ENCODE measurements around the gene SEMA3F. TPM values are rescaled to one million over a fixed set of nuclear protein-coding genes. Genes with fewer than 3 reads are reported as not detected.

The SEMA3F gene
- total RNA-seq, 2 donors from 2014 or later, result 27.8 to 48.0 TPM

DNA sequence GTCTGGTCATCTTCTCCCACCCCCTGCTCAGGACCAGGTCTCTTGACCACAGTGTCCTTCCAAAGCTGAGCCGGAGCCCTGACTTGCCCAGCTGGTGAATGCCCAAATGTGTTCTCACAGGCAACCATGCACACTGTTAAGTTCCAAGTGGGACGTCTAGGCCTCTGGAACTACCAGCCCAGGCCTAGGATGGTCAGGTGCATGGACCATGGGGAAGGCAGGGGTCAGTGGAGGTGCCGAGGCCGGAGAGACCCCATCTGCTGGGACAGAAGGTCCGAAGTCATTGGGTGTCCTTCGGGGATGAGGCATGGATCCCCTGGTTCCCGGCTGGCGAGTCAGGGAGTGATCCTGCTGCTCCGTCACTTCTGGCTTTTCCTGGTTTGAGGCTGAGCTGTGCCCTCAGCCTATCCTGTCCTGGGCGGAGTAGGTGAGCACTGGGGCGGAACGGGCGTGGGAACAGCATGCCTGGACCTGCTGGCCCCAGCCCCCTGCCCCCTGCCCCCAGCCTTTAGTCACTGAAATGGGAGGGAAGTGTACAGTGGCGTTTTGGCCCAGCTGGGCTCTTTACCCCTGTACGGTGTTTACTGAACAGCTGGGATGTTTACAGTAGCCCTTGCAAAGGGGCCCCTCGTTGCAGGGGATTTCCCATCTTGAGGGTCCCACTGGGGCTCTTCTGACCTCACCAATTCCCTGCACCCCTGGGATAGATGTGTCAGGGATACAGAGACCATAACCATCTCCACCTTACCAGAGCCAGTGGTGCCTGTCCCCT is 12.1 kb downstream of the SEMA3F start:
- DNase-seq (ENCODE audit: low spot score), result no peak
- intact Hi-C loops (cut with DNase I), result no loop called here

- DNase-seq (ENCODE audit: low spot score), result no peak
- intact Hi-C loops (cut with DNase I), result no loop called here
These were observed 12.7 kb downstream of the SEMA3F start for GRCh38 chr3:50167841-50168209.

DNA sequence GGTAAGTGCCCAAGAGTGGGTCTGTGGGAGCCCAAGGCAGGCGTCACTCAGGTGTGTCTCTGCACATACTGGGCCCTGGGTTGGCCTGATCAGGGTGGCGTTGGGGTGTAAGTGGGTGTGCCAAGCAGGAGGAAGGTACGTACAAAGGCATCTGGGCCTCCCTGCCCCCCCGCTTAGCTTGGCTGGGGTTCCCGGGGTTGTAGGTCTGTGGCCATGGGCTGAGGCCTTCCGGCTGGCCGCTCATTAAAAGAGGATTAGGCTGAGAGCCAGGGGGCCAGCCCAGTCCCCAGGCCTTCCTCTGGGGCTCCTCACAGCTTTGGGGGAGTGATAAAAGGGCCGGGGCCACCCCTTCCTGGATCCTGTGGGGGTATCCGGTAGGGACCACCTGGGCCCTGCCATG is 13.3 kb downstream of the SEMA3F start:
- intact Hi-C loops (cut with DNase I), result no loop called here
- DNase-seq (ENCODE audit: low spot score), result no peak

GRCh38 chr3:50168791-50169190 is 13.7 kb downstream of the SEMA3F start:
- intact Hi-C loops (cut with DNase I), result no loop called here
- no peak for DNase-seq (ENCODE audit: low spot score)

DNA sequence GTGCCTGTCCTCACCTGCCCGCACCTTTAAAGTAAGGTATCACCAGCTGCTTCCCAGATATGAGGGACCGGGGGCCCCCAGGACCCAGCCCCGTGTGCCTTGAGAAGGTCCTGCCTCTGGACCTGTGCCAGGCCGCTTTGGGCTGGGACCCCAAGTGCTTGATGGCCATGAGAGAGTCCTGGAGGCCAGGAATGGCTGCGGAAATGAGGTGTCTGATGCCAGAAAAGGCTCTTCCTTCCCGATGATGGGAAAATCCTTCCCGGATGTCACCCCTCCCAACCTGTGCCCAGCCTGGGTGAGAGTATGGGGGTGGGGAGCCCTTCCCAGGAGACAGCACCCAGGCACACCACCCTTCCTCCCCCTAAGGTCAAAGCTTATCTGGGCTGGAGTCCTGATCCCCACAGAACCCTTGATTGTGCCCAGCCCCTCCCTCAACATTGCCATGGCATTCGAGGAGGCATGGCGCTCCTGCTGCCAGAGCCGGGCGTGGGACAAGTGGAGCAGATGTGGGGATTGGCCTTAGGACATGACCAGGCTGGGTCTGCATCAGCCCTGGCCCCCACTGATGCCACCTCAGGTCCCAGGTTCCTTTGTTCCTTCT is 14.2 kb downstream of the SEMA3F start:
- DNase-seq (ENCODE audit: low spot score), result no peak
- intact Hi-C loops (cut with DNase I), result no loop called here

GRCh38 chr3:50169858-50170257 is 14.7 kb downstream of the SEMA3F start:
- no peak for DNase-seq (ENCODE audit: low spot score)
- intact Hi-C loops (cut with DNase I), result no loop called here

GRCh38 chr3:50170689-50171088 is 15.6 kb downstream of the SEMA3F start:
- intact Hi-C loops (cut with DNase I), result no loop called here

DNA sequence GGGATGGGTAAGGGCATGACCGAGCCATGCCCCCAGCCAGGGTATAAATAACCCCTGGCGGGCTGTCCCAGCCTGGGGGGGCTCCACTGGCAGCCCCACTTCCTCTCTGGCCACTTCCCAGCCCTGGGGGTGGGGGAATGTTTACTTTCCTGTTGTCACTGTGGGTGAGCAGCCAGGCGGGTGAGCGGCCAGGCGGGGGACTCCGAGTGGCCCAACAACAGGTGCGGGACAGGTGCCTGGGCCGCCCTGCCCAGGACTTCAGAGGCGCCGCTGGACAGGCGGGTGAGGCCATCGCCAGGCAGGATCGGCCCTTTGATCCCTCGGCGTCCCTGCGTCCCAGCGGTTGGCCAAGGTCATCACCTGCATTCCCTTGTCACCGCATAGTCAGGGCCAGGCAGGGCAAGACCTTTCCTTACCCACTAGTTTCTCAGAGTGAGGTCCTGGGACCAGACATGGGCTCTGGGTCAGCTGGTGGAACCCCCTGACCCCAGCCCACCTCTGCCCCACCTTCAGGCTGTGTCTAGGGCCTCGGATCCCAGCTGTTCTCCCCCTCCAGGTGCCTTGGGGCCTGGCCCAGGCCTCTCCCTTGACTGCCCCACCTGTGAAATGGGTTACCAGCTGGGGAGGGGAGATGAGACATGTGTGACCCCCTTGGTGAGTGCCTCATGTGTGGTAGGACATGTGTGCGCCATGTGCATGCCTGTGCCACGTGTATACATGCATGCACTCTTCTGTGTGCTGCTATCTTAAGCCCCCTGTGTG is 16.6 kb downstream of the SEMA3F start:
- intact Hi-C loops (cut with DNase I), result no loop called here
- no peak for DNase-seq (ENCODE audit: low spot score)

More at GRCh38 chr3:50170689-50171088, 15.6 kb downstream of the SEMA3F start:
- DNase-seq (ENCODE audit: low spot score), result peak; percentile 91

DNA sequence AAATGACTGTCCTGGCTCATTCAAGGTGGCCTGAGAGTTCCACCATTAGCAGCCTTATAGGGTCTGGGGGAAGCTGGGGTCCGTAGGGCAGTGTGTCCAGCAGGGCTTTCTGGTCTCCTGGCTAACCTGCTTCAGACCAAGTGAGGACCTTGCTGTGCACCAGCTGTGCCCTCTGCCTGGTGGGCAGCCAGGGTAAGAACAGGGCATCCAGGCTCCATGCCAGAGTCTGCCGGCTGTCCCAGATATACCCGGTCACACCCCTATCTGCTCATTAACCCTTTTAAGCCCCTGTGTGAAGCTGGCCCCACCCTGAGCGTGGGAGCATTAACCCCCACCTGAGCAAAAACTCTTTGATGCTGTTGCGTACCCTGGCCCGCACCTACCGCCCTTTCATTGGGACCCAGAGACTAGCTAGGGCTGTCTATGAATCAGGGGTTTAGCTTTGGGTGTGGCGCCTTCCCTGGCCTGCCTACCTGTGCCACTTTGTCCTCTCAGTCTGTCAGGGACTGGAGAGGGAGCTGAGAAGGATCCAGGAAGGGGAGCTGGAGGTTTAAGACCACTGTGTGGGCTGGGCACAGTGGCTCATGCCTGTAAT is 17.6 kb downstream of the SEMA3F start:
- intact Hi-C loops (cut with DNase I), result no loop called here
- DNase-seq (ENCODE audit: low spot score), result no peak

DNA sequence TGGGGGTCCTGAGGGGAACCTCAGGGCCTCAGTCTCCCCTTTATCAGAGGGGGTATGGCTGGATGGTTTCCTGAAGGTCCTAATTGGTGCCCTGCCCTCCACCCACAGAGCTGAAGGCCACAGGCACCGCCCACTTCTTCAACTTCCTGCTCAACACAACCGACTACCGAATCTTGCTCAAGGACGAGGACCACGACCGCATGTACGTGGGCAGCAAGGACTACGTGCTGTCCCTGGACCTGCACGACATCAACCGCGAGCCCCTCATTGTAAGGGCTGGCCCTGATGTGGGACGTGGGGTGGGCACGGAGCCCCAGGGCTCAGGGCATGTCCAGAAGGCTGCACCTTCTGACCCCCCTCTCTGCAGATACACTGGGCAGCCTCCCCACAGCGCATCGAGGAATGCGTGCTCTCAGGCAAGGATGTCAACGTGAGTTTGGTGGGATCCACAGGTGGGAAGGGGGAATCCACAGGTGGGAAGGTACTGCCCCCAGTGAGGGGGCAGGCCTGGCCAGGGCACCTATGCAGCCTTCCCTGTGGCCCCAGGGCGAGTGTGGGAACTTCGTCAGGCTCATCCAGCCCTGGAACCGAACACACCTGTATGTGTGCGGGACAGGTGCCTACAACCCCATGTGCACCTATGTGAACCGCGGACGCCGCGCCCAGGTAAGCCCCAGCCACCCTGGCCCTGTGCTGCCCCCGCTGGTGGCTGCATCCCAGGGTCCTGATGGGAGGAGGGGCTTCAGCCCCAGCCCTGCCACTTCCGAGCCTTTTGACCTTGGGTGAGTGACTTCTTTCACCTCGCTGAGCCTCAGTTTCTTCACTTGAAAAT is 18.8 kb downstream of the SEMA3F start:
- no peak for DNase-seq (ENCODE audit: low spot score)
- intact Hi-C loops (cut with DNase I), result no loop called here

DNA sequence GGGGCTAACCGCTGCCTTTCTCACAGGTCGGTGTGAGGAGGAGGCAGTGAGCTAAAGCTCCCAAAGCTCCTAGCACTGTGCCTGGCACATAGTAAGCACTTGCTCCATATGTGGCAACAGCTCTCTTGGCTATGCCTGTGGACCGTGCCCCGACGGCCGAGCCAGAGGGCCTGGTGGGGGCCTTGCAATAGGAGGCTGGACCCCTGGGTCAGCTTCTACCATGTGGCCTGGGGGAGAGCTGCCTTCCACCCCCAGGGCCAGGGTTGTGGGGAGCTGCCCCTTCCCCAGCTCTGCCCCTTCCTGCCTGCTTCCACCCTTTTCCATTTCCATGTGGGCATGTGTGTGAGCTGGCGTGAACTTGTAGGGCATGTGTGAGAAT is 19.4 kb downstream of the SEMA3F start:
- intact Hi-C loops (cut with DNase I), result no loop called here
- no peak for DNase-seq (ENCODE audit: low spot score)

DNA sequence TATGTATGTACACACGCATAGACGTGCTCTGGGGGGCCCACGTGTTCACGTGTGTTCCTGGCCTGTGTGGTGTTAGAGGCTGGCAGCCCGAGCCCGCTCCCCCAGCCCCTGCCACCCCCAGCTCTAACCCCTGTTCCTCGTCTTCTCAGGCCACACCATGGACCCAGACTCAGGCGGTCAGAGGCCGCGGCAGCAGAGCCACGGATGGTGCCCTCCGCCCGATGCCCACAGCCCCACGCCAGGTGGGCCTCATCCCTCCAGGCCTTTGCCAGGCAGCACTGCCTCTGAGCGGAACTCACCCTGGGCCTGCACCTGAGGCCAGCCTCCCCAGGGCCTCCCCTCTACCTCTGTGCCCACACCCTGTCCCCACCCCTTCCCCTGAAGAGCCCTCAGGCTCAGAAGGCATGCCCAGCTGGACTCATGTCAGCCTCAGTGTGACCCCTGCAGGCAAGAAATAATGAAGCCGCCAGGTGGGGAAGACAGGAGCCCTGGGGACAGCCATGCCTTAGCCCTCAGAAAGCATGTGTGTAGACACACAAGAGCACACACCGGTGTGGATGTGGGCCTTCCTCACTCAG is 19.9 kb downstream of the SEMA3F start:
- no peak for DNase-seq (ENCODE audit: low spot score)
- intact Hi-C loops (cut with DNase I), result no loop called here

GRCh38 chr3:50177346-50177745 is 22.2 kb downstream of the SEMA3F start:
- DNase-seq (ENCODE audit: low spot score), result no peak
- intact Hi-C loops (cut with DNase I), result no loop called here

DNA sequence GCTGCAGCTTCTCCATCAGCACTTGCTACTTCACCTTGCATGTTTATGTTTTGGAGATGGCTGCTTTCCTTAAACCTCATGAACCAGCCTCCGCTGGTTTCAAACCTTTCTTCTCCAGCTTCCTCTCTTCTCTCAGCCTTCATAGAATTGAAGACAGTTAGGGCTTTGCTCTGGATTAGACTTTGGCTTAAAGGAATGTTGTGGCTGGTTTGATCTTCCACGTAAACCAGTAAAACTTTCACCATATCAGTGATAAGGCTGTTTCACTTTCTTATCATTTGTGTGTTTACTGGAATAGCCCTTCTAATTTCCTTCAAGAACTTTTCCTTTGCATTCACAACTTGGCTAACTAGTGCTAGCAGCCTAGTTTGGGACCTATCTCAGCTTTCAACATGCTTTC is 24.6 kb downstream of the SEMA3F start:
- intact Hi-C loops (cut with DNase I), result no loop called here
- DNase-seq (ENCODE audit: low spot score), result no peak

DNA sequence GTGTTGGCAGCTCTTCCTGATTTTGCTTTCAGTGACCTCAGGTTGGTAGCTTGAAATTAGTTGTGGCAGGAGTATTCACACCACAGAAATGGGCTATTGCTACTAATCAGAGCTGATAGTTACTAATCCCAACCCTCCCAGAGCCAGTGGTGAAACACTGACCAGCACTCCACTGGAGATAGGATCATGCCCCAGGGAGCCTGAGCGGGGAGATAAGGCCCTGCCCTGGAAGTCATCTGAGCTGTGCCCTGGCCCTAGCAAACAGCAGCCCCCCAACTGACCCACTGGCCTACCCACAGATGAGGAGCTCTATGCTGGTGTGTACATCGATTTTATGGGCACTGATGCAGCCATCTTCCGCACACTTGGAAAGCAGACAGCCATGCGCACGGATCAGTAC is 26.9 kb downstream of the SEMA3F start:
- intact Hi-C loops (cut with DNase I), result no loop called here
- DNase-seq (ENCODE audit: low spot score), result no peak

DNA sequence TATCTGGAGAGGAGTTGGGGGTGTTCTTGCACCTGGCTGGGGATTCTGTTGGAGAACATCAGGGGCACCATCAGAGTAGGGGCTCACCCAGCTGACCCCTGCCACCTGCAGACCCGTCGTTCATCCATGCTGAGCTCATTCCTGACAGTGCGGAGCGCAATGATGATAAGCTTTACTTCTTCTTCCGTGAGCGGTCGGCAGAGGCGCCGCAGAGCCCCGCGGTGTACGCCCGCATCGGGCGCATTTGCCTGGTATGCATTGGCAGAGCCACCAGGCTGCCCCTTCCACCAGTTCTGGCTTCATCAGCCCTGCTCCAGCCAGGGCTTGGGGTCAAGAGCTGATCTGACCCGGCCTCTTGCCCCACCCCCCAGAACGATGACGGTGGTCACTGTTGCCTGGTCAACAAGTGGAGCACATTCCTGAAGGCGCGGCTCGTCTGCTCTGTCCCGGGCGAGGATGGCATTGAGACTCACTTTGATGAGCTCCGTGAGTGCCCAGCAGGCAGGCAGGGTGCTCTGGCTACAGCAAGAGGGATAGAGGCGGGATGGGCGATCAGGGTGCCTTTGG is 27.5 kb downstream of the SEMA3F start:
- intact Hi-C loops (cut with DNase I), result no loop called here
- no peak for DNase-seq (ENCODE audit: low spot score)

DNA sequence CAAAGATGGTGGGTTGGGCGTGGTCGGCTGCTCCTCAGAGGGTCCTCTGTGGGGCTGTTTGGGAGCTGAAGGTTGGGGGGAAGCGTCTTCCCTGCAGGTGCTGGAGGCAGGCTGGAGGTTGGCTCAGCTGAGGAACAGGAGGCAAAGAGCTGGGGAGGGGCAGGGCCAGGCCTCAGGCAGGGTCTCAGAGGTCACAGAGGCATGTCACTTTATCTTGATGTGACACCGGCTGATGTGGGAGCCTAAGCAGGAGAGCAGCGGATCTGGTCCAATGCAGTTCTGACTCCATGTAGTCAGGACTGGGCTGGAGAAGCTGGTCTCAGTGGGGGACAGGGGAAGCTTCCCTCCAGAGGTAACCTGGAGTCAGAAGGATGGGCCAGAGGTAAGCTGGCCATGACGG is 28.6 kb downstream of the SEMA3F start:
- intact Hi-C loops (cut with DNase I), result no loop called here
- no peak for DNase-seq (ENCODE audit: low spot score)

- intact Hi-C loops (cut with DNase I), result no loop called here
- DNase-seq (ENCODE audit: low spot score), result no peak
These were observed 29.3 kb downstream of the SEMA3F start for GRCh38 chr3:50184242-50184978.

Measured in posterior vena cava (tissue), 2 donors.